Endothelial cell of umbilical vein (primary cell): Measurements from ENCODE around the gene LRCOL1. TPM values are rescaled to one million over a fixed set of nuclear protein-coding genes. Genes with fewer than 3 reads are reported as not detected.

Experiments
- BruUV-seq: library from RNA; stranded (reverse); fragments of 400-500 nt; replicated peaks from 2 replicates; lab custom pipeline; 2021; lab: Mats Ljungman, UMichigan
- CTCF ChIA-PET: fragments of 300-600, 350-600 bp; sonication (Branson Sonifier 250); formaldehyde crosslinking; loops from one replicate; lab custom pipeline; 2021; ENCODE audit warnings: antibody characterized with exemption, inconsistent platforms; lab: Charles Lee
- POLR2A ChIA-PET: fragments of 300-600, 350-600 bp; sonication (Branson Sonifier 250); formaldehyde crosslinking; loops from one replicate; lab custom pipeline; 2021; ENCODE audit warnings: antibody characterized with exemption, inconsistent platforms; lab: Charles Lee
- DNase-seq: peaks from one replicate; pipeline ENCODE4 v3.0.0-alpha.2; 2011; ENCODE audit warnings: low read depth, low spot score
- FAIRE-seq: peaks from 2 replicates; lab custom pipeline; 2011; peaks lifted over from hg19 to GRCh38; lab: Jason Lieb, UNC
- H2AFZ ChIP-seq: 2 replicates; pipeline ENCODE4 v1.6.0; 2012; ENCODE audit warnings: low read depth, low read length, control low read depth, inconsistent platforms
- H3K27ac ChIP-seq: 2 replicates; pipeline ENCODE4 v1.5.1; 2011; ENCODE audit warnings: low read depth, mild to moderate bottlenecking, control low read depth, low read length, moderate library complexity; ENCODE audit not compliant: insufficient read depth
- H3K27me3 ChIP-seq, 2 experiments: 2 replicates each; pipeline versions ENCODE4 v1.6.0 to v1.6.1; 2011; ENCODE audit warnings: low read length in 2 of 2, mixed read lengths in 1 of 2; ENCODE audit not compliant: control insufficient read depth in 2 of 2, insufficient read depth in 2 of 2
- H3K36me3 ChIP-seq, 2 experiments: 2 replicates in 1 of 2; 3 replicates in 1 of 2; pipeline ENCODE4 v1.5.1; 2011; ENCODE audit warnings: low read length in 2 of 2, mild to moderate bottlenecking in 1 of 2, moderate library complexity in 1 of 2; ENCODE audit not compliant: control insufficient read depth in 2 of 2, insufficient read depth in 2 of 2; ENCODE audit errors: extremely low read depth in 1 of 2
- H3K4me1 ChIP-seq: 3 replicates; pipeline ENCODE4 v1.5.1; 2011; ENCODE audit warnings: mild to moderate bottlenecking, low read length; ENCODE audit not compliant: control insufficient read depth, insufficient read depth; ENCODE audit errors: extremely low read depth
- H3K4me2 ChIP-seq: 2 replicates; pipeline ENCODE4 v1.6.1; 2011; ENCODE audit warnings: low read length, control low read depth, mixed read lengths; ENCODE audit not compliant: insufficient read depth
- H3K4me3 ChIP-seq, 3 experiments: fragments of 200-600 bp in 1 of 3; sonication (generic), shearing (Covaris generic) in 1 of 3; replicated peaks in 1 of 3; 2 replicates each; pipeline ENCODE4 v1.5.1; 2011 to 2016; ENCODE audit warnings: control low read depth in 3 of 3, low read length in 3 of 3, mild to moderate bottlenecking in 2 of 3, inconsistent platforms in 1 of 3, low read depth in 1 of 3, moderate library complexity in 1 of 3; ENCODE audit not compliant: insufficient read depth in 1 of 3
- H3K79me2 ChIP-seq: 2 replicates; pipeline ENCODE4 v1.6.0; 2012; ENCODE audit warnings: low read length, inconsistent platforms; ENCODE audit not compliant: control insufficient read depth, insufficient read depth
- H3K9ac ChIP-seq: replicated peaks from 2 replicates; pipeline ENCODE3; 2011; ENCODE audit warnings: low read length, control low read depth; ENCODE audit not compliant: insufficient read depth; ENCODE audit errors: extremely low read depth
- H3K9me1 ChIP-seq: replicated peaks from 3 replicates; pipeline ENCODE4 v1.6.0; 2011; ENCODE audit warnings: mild to moderate bottlenecking, low read length; ENCODE audit not compliant: control insufficient read depth, insufficient read depth; ENCODE audit errors: extremely low read depth
- H3K9me3 ChIP-seq: replicated peaks from 2 replicates; pipeline ENCODE4 v1.5.1; 2012; ENCODE audit warnings: low read length, inconsistent platforms; ENCODE audit not compliant: control insufficient read depth, insufficient read depth
- H4K20me1 ChIP-seq: replicated peaks from 2 replicates; pipeline ENCODE3; 2011; ENCODE audit warnings: mild to moderate bottlenecking, low read length; ENCODE audit not compliant: control insufficient read depth, insufficient read depth; ENCODE audit errors: extremely low read depth
- EZH2 ChIP-seq: IDR thresholded peaks from 2 replicates; pipeline ENCODE4 v1.6.1; 2012; ENCODE audit warnings: borderline replicate concordance, low read depth, mild to moderate bottlenecking, moderate library complexity, low read length, inconsistent platforms; ENCODE audit not compliant: severe bottlenecking
- FOS ChIP-seq: IDR thresholded peaks from 2 replicates; pipeline ENCODE4 v1.6.1; 2011; ENCODE audit warnings: mild to moderate bottlenecking, low read length, moderate library complexity, borderline replicate concordance; ENCODE audit not compliant: insufficient read depth
- GATA2 ChIP-seq: IDR thresholded peaks from 2 replicates; pipeline ENCODE4 v1.7.0; 2011; ENCODE audit warnings: low read depth, mild to moderate bottlenecking, moderate library complexity, mixed read lengths, low read length; ENCODE audit not compliant: insufficient read length, insufficient read depth
- JUN ChIP-seq: IDR thresholded peaks from 2 replicates; pipeline ENCODE4 v1.6.1; 2011; ENCODE audit warnings: borderline replicate concordance, low read depth; ENCODE audit not compliant: insufficient read length, insufficient read depth
- MYC ChIP-seq: IDR thresholded peaks from one replicate; pipeline ENCODE4 v1.6.1; 2011; ENCODE audit warnings: mild to moderate bottlenecking, low read depth, low read length
- POLR2A ChIP-seq: IDR thresholded peaks from 2 replicates; pipeline ENCODE4 v1.6.1; 2012; ENCODE audit warnings: low read depth, mild to moderate bottlenecking, control low read depth, low read length
- POLR2AphosphoS5 ChIP-seq: IDR thresholded peaks from 2 replicates; pipeline ENCODE4 v1.6.1; 2012; ENCODE audit warnings: low read depth, mild to moderate bottlenecking, control low read depth, low read length, moderate library complexity; ENCODE audit not compliant: insufficient read depth
- dilution Hi-C: fragments of 300-500 bp; cut with MboI; formaldehyde crosslinking; loops from one replicate; pipeline ENCODE4 v1.15.0; 2019; ENCODE audit warnings: low sequenced_read_pairs; ENCODE audit not compliant: extremely low pct_ligation_motif_present
- intact Hi-C: fragments of 100-400 bp; cut with micrococcal nuclease; formaldehyde crosslinking; loops from one replicate; pipeline ENCODE4 v1.10.0; 2022
- polyA plus RNA-seq, 4 experiments: library from polyadenylated mRNA; depleted of rRNA in 3 of 4; stranded (reverse) in 3 of 4; unstranded in 1 of 4; fragments of >200 nt; gene quantifications; 2 replicates each; pipeline versions ENCODE4 v1.2.1 to v1.2.3, GENCODE V29; 2011 to 2012; ENCODE audit warnings: missing spikeins in 1 of 4
- total RNA-seq: library from RNA; stranded (reverse); gene quantifications from 2 replicates; pipeline ENCODE4 v1.2.3, GENCODE V29; 2021
- TF ChIP-seq, protein P1 (sequence below), 2 donors: IDR thresholded peaks; 1 replicate in 1 of 2; 2 replicates in 1 of 2; pipeline ENCODE4 v1.5.1; 2011; ENCODE audit warnings: low read length in 2 of 2, mild to moderate bottlenecking in 2 of 2, moderate library complexity in 2 of 2, control low read depth in 1 of 2, inconsistent platforms in 1 of 2, low read depth in 1 of 2; ENCODE audit not compliant: insufficient read depth in 1 of 2; ENCODE audit errors: extremely low read depth in 1 of 2
- TF ChIP-seq, protein P2 (sequence below): IDR thresholded peaks from 2 replicates; pipeline ENCODE4 v1.6.1; 2011; ENCODE audit not compliant: insufficient read depth, insufficient read length

LRCOL1 gene
- total and polyA plus RNA-seq, 2 donors (not counting 3 experiments of a cell fraction or from before 2014, with no cell fraction given), result 1.2 to 1.5 TPM

DNA sequence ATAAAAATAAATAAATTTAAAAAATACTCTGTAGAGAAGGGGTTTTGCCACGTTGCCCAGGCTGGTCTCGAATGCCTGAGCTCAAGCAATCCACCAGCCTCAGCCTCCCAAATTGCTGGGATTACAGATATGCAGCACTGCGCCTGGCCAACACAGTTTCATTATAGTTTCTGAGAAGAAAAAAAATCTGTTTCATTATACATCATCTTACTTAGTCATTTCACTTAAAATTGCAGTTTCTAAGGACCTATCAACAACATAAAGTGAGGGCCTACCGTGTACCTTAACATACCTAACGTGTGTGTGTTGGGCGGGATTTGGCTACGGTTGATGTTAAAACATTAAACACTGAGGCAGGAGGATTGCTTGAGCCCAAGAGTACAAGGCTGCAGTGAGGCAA, 36.5 kb upstream of the LRCOL1 start:
- H4K20me1 ChIP-seq, result no peaks in the 10 kb centered on the region
- no peak overlapping the region for H3K27ac ChIP-seq
- no peaks in the 10 kb centered on the region for H3K9me1 ChIP-seq
- CTCF ChIA-PET, result no interaction called here
- no peak overlapping the region for H3K4me2 ChIP-seq
- H3K9ac ChIP-seq, result no peak overlapping the region
- peaks cover 5 to 14% of the 10 kb centered on the region in 2 experiments for H3K36me3 ChIP-seq
- dilution Hi-C loops, result no loop called here
- DNase-seq (no peak), FAIRE-seq (no peak)
- H3K4me1 ChIP-seq, result no peaks in the 10 kb centered on the region
- POLR2A ChIA-PET, result no interaction called here
- H3K9me3 ChIP-seq, result no peaks in the 10 kb centered on the region
- no TSS peak for BruUV-seq
- no peak overlapping the region for H2AFZ ChIP-seq
- no peaks in the 10 kb centered on the region for H3K79me2 ChIP-seq
- H3K4me3 ChIP-seq, result no peak overlapping the region
- H3K27me3 ChIP-seq, result no peaks in the 10 kb centered on the region
- intact Hi-C loops, result no loop called here
- TF ChIP-seq MYC (no peak), EZH2 (no peak), POLR2AphosphoS5 (no peak)

DNA sequence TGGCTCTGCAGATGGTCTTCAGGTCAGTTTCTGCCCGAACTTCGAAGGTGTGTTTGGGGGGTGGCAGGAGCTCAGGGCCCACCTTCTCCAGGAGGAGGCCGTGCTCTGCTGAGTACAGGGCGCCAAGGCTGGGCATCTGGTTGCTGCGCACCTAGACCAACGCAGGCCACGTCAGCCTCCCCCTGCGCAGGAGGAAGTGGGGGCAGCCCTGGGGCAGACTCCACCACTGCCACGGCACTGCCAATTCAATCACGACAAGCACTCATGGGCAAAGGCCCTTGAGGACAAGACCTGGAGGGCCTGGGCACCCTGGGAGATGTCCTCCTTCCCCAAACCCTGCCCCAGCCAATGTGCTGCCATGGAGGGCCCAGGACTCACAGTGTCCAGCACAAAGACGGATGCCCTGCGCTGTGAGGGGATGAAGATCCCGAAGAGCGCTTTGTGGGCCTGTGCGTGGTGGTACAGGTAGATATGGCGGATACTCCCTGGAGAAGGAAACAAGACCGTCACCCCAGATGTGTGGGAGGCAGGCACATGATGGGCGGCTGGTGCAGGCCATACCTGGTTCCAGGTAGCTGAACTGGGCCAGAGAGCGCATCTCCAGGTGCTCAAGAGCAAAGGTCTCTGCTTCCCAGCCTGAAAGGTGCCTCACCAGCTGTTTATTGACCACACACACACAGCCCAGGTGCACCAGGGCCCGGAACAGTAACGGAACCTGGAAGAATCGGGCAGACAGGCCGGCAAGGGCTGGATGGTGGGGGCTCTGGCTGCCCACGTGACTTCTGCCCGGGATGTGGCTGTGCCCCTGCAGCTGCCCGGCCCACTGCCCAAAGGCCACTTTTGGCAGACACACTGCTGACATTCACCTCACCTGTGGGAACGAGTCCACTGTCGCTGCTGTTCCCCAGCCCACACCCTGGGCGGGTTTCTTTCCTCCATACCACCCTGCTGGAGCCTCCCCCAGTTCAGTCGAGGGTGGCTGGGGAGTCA, 32.8 kb upstream of the LRCOL1 start:
- no peaks in the 10 kb centered on the region for H3K27me3 ChIP-seq
- H3K9me3 ChIP-seq, result no peaks in the 10 kb centered on the region
- TF ChIP-seq GATA2, result no peak
- TF ChIP-seq, protein P1, sequence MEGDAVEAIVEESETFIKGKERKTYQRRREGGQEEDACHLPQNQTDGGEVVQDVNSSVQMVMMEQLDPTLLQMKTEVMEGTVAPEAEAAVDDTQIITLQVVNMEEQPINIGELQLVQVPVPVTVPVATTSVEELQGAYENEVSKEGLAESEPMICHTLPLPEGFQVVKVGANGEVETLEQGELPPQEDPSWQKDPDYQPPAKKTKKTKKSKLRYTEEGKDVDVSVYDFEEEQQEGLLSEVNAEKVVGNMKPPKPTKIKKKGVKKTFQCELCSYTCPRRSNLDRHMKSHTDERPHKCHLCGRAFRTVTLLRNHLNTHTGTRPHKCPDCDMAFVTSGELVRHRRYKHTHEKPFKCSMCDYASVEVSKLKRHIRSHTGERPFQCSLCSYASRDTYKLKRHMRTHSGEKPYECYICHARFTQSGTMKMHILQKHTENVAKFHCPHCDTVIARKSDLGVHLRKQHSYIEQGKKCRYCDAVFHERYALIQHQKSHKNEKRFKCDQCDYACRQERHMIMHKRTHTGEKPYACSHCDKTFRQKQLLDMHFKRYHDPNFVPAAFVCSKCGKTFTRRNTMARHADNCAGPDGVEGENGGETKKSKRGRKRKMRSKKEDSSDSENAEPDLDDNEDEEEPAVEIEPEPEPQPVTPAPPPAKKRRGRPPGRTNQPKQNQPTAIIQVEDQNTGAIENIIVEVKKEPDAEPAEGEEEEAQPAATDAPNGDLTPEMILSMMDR (IDR thresholded peaks at IDR 0.05; ENCODE audit: extremely low read depth in 1 of 2, insufficient read depth in 1 of 2, low read depth in 1 of 2, low read length in 2 of 2), result no peak
- TF ChIP-seq JUN, result no peak
- TF ChIP-seq POLR2AphosphoS5, result no peak
- TF ChIP-seq EZH2, result no peak
- TF ChIP-seq, protein P2, sequence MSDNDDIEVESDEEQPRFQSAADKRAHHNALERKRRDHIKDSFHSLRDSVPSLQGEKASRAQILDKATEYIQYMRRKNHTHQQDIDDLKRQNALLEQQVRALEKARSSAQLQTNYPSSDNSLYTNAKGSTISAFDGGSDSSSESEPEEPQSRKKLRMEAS, result no peak
- TF ChIP-seq FOS, result no peak
- no peak for TF ChIP-seq POLR2A
- TF ChIP-seq MYC, result no peak
- H3K9me1 ChIP-seq, result no peaks in the 10 kb centered on the region
- ChIA-PET CTCF (no interaction called here), POLR2A (no interaction called here)
- no peaks in the 10 kb centered on the region for H3K4me1 ChIP-seq
- dilution Hi-C loops, result no loop called here
- no peak overlapping the region for H3K4me3 ChIP-seq
- peaks cover 5 to 8% of the 10 kb centered on the region in 2 experiments for H3K36me3 ChIP-seq
- H4K20me1 ChIP-seq, result no peaks in the 10 kb centered on the region
- no peak for FAIRE-seq
- no peak for DNase-seq
- intact Hi-C loops, result no loop called here
- H3K27ac ChIP-seq, result no peak overlapping the region
- no peak overlapping the region for H3K9ac ChIP-seq
- no peak overlapping the region for H2AFZ ChIP-seq
- no TSS peak for BruUV-seq
- no peak overlapping the region for H3K4me2 ChIP-seq
- no peaks in the 10 kb centered on the region for H3K79me2 ChIP-seq
